T-helper 1 cell treated with Interleukin-12 subunit alpha and Interleukin-12 subunit beta and Interleukin-4 antibody, amounts not matched to agents 30 ng/mL and 1 ng/mL, for 36 hours (primary cell): ENCODE measurements around the gene LRIT1. TPM values are rescaled to one million over a fixed set of nuclear protein-coding genes. Genes with fewer than 3 reads are reported as not detected.
"Not testable (repeated sequence)": the region's sequence is repeated elsewhere in the genome, so short reads cannot be mapped to it uniquely, and the experiment has no call there.

ENCODE experiments used
- intact Hi-C: fragments of 100-400 bp; cut with micrococcal nuclease; formaldehyde crosslinking; loops from one replicate; pipeline ENCODE4 v1.15.1; 2024
- total RNA-seq: library from RNA; stranded (reverse); gene quantifications from 2 replicates; pipeline ENCODE4 v1.2.3, GENCODE V29; 2022

Gene LRIT1
- total RNA-seq, result not detected in 2 replicates

- intact Hi-C loops, result no loop called here
Measured at GRCh38 chr10:84241185-84241790, at the start of gene LRIT1. Gene LRIT1, minus strand, starts transcription at chr10:84241546. Its CDS starts 107 bp downstream, at chr10:84241439.

- intact Hi-C loops, result no loop called here
Measured at GRCh38 chr10:84290235-84290634, 48.9 kb upstream of the LRIT1 start.

- intact Hi-C loops, result no loop called here
Measured at GRCh38 chr10:84289521-84290200, 48.3 kb upstream of the LRIT1 start.

GRCh38 chr10:84288151-84288550, 46.8 kb upstream of the LRIT1 start:
- intact Hi-C loops, result no loop called here

- intact Hi-C loops, result no loop called here
Measured at GRCh38 chr10:84286695-84287094, 45.3 kb upstream of the LRIT1 start.

- intact Hi-C loops, result not testable (repeated sequence)
Measured at GRCh38 chr10:84279876-84280475, 38.6 kb upstream of the LRIT1 start.

GRCh38 chr10:84270708-84271107, 29.4 kb upstream of the LRIT1 start:
- intact Hi-C loops, result no loop called here

GRCh38 chr10:84269773-84270172, 28.4 kb upstream of the LRIT1 start:
- intact Hi-C loops, result loop anchor here (5.0 kb wide), 1 partner anchor 132 kb away; the partner anchor contains the start of gene GHITM

- intact Hi-C loops, result loop anchor here (5.0 kb wide), 1 partner anchor 132 kb away; the partner anchor contains the start of gene GHITM
Measured at GRCh38 chr10:84269162-84269561, 27.8 kb upstream of the LRIT1 start.

GRCh38 chr10:84267503-84268126, 26.3 kb upstream of the LRIT1 start:
- intact Hi-C loops, result loop anchor here (1.0 to 5.0 kb wide), 4 partner anchors 62 to 130 kb away; partner anchors contain the start of gene GHITM

GRCh38 chr10:84265418-84265817, 24.1 kb upstream of the LRIT1 start:
- intact Hi-C loops, result loop anchor here (5.0 kb wide), 1 partner anchor 128 kb away; the partner anchor contains the start of gene GHITM

GRCh38 chr10:84264611-84265141, 23.3 kb upstream of the LRIT1 start:
- intact Hi-C loops, result loop anchor here (1.0 to 5.0 kb wide), 5 partner anchors 111 to 453 kb away; partner anchors contain the start of gene GHITM

GRCh38 chr10:84263716-84264115, 22.4 kb upstream of the LRIT1 start:
- intact Hi-C loops, result loop anchor here (1.0 to 5.0 kb wide), 4 partner anchors 112 to 454 kb away; no protein-coding TSS in a partner anchor

- intact Hi-C loops, result loop anchor here (5.0 kb wide), 1 partner anchor 455 kb away; no protein-coding TSS in a partner anchor
Measured at GRCh38 chr10:84262190-84262956, 21.0 kb upstream of the LRIT1 start.

- intact Hi-C loops, result loop anchor here (5.0 kb wide), 1 partner anchor 456 kb away; no protein-coding TSS in a partner anchor
Measured at GRCh38 chr10:84261236-84261915, 20.0 kb upstream of the LRIT1 start.

- intact Hi-C loops, result no loop called here
Measured at GRCh38 chr10:84258034-84258695, 16.8 kb upstream of the LRIT1 start.

- intact Hi-C loops, result loop anchor here (1.0 kb wide), 1 partner anchor 109 kb away; no protein-coding TSS in a partner anchor
Measured at GRCh38 chr10:84257343-84258020, 16.1 kb upstream of the LRIT1 start.

GRCh38 chr10:84256510-84257342, 15.4 kb upstream of the LRIT1 start:
- intact Hi-C loops, result loop anchor here (1.0 kb wide), 1 partner anchor 108 kb away; no protein-coding TSS in a partner anchor
